Neuronal stem cell (in vitro differentiated cells): ENCODE results near the gene PSMD1.
"Not testable (repeated sequence)": the region's sequence is repeated elsewhere in the genome, so short reads cannot be mapped to it uniquely, and the experiment has no call there.

Source experiments
- DNase-seq: peaks from one replicate; pipeline ENCODE4 v3.0.0-alpha.2; 2013; ENCODE audit warnings: low spot score
- H2AFZ ChIP-seq: one replicate; pipeline ENCODE4 v1.6.1; 2013; ENCODE audit warnings: mild to moderate bottlenecking, low read length, inconsistent platforms
- H2AK5ac ChIP-seq: 2 replicates; pipeline ENCODE4 v1.6.1; 2013; ENCODE audit warnings: low read depth, mild to moderate bottlenecking, inconsistent platforms, low read length, moderate library complexity, mixed read lengths
- H2BK120ac ChIP-seq: 2 replicates; pipeline ENCODE4 v1.6.1; 2013; ENCODE audit warnings: low read depth, mild to moderate bottlenecking, inconsistent platforms, low read length, moderate library complexity, mixed read lengths
- H2BK12ac ChIP-seq: one replicate; pipeline ENCODE4 v1.6.1; 2013; ENCODE audit warnings: low read length, inconsistent platforms
- H2BK15ac ChIP-seq: 2 replicates; pipeline ENCODE4 v1.6.1; 2013; ENCODE audit warnings: mild to moderate bottlenecking, low read length, inconsistent platforms, mixed read lengths
- H2BK5ac ChIP-seq: one replicate; pipeline ENCODE4 v1.6.1; 2013; ENCODE audit warnings: inconsistent platforms, mild to moderate bottlenecking, low read length, moderate library complexity
- H3K14ac ChIP-seq: one replicate; pipeline ENCODE4 v1.6.1; 2013; ENCODE audit warnings: low read length, inconsistent platforms
- H3K18ac ChIP-seq: 2 replicates; pipeline ENCODE4 v1.6.1; 2013; ENCODE audit warnings: low read length, inconsistent platforms
- H3K23ac ChIP-seq: 2 replicates; pipeline ENCODE4 v1.6.1; 2013; ENCODE audit warnings: low read depth, mild to moderate bottlenecking, mixed read lengths, low read length, inconsistent platforms; ENCODE audit not compliant: poor library complexity
- H3K27ac ChIP-seq: replicated peaks from 3 replicates; pipeline ENCODE4 v1.5.1; 2013; ENCODE audit warnings: low read length, inconsistent platforms
- H3K27me3 ChIP-seq, 3 experiments: 2 replicates each; pipeline ENCODE4 v1.6.1; 2013; ENCODE audit warnings: low read length in 3 of 3, mild to moderate bottlenecking in 2 of 3, inconsistent platforms in 1 of 3, low read depth in 1 of 3, mixed read lengths in 1 of 3, moderate library complexity in 1 of 3; ENCODE audit not compliant: control insufficient read depth in 3 of 3, insufficient read depth in 3 of 3
- H3K36me3 ChIP-seq, 2 donors: replicated peaks in 1 of 2; 2 replicates each; pipeline ENCODE4 v1.6.1; 2013; ENCODE audit warnings: low read length in 2 of 2; ENCODE audit not compliant: control insufficient read depth in 2 of 2, insufficient read depth in 2 of 2
- H3K4ac ChIP-seq: 2 replicates; pipeline ENCODE4 v1.6.1; 2013; ENCODE audit warnings: inconsistent platforms, mild to moderate bottlenecking, low read length, moderate library complexity
- H3K4me1 ChIP-seq, 2 donors: 1 replicate in 1 of 2; 2 replicates in 1 of 2; pipeline ENCODE4 v1.6.1; 2013; ENCODE audit warnings: low read length in 2 of 2, low read depth in 1 of 2; ENCODE audit not compliant: control insufficient read depth in 2 of 2, insufficient read depth in 1 of 2
- H3K4me2 ChIP-seq: one replicate; pipeline ENCODE4 v1.6.1; 2013; ENCODE audit warnings: mild to moderate bottlenecking, low read length, inconsistent platforms; ENCODE audit not compliant: insufficient read depth, poor library complexity, severe bottlenecking
- H3K4me3 ChIP-seq, 2 donors: 2 replicates each; pipeline ENCODE4 v1.5.1; 2013; ENCODE audit warnings: low read length in 2 of 2, mild to moderate bottlenecking in 2 of 2, inconsistent platforms in 1 of 2, moderate library complexity in 1 of 2
- H3K79me1 ChIP-seq: one replicate; pipeline ENCODE4 v1.6.1; 2013; ENCODE audit warnings: low read depth, mild to moderate bottlenecking, inconsistent platforms, low read length, moderate library complexity
- H3K9ac ChIP-seq: one replicate; pipeline ENCODE4 v1.6.1; 2013; ENCODE audit warnings: mild to moderate bottlenecking, low read depth, low read length, inconsistent platforms; ENCODE audit not compliant: poor library complexity
- H3K9me3 ChIP-seq, 2 donors: replicated peaks in 1 of 2; 2 replicates each; pipeline versions ENCODE3 to v1.6.1; 2013; ENCODE audit warnings: low read length in 2 of 2, mild to moderate bottlenecking in 2 of 2, inconsistent platforms in 1 of 2, low read depth in 1 of 2, mixed read lengths in 1 of 2, moderate library complexity in 1 of 2; ENCODE audit not compliant: control insufficient read depth in 2 of 2, insufficient read depth in 1 of 2
- H4K8ac ChIP-seq: one replicate; pipeline ENCODE4 v1.6.1; 2013; ENCODE audit warnings: low read depth, mild to moderate bottlenecking, inconsistent platforms, low read length, moderate library complexity
- H4K91ac ChIP-seq: one replicate; pipeline ENCODE4 v1.6.1; 2013; ENCODE audit warnings: low read length, low read depth, mild to moderate bottlenecking, inconsistent platforms; ENCODE audit not compliant: poor library complexity
- WGBS, 2 donors: extraction: QIAGEN DNeasy Blood & Tissue Kit; methylation state at CpG; one replicate each; pipeline ENCODE4 v1.1.7; 2013; ENCODE audit warnings: missing lambda C conversion rate in 2 of 2, mixed read lengths in 1 of 2; ENCODE audit not compliant: insufficient read length in 2 of 2, insufficient replicate concordance in 1 of 2; ENCODE audit errors: extremely low coverage in 2 of 2; 5-methylcytosine and 5-hydroxymethylcytosine counted together

The PSMD1 gene

GRCh38 chr2:231065966-231066365 is 9.3 kb downstream of the PSMD1 start:
- Histone ChIP-seq H2AK5ac (no peak overlapping the region), H3K23ac (no peak overlapping the region), H2AFZ (no peak overlapping the region), H3K14ac (no peak overlapping the region), H3K79me1 (no peaks in the 10 kb centered on the region), H2BK15ac (no peak overlapping the region), H3K4me2 (no peak overlapping the region), H3K9me3 (no peaks in the 10 kb centered on the region), H3K4me1 (no peaks in the 10 kb centered on the region), H3K36me3 (peaks cover 20 to 97% of the 10 kb centered on the region in 2 donors), H3K27ac (no peak overlapping the region), H3K4me3 (no peak overlapping the region), H2BK120ac (no peak overlapping the region), H3K27me3 (no peaks in the 10 kb centered on the region), H3K18ac (no peak overlapping the region), H2BK5ac (no peak overlapping the region), H3K9ac (no peak overlapping the region), H3K4ac (no peak overlapping the region), H2BK12ac (no peak overlapping the region), H4K8ac (no peak overlapping the region), H4K91ac (no peak overlapping the region)
- DNase-seq = no peak
- no CpG with 5 or more reads among the region's 1 CpG for WGBS, 2 donors

- not testable (repeated sequence) for H3K14ac ChIP-seq, H3K9ac ChIP-seq, H4K91ac ChIP-seq, H2BK5ac ChIP-seq, H2AFZ ChIP-seq, H3K4me3 ChIP-seq, H2BK15ac ChIP-seq, H3K27me3 ChIP-seq, H3K23ac ChIP-seq, H3K4ac ChIP-seq, H3K4me2 ChIP-seq, H3K27ac ChIP-seq, H4K8ac ChIP-seq, DNase-seq, H2BK120ac ChIP-seq, H3K18ac ChIP-seq, H3K79me1 ChIP-seq, H3K9me3 ChIP-seq, H2AK5ac ChIP-seq, H2BK12ac ChIP-seq, H3K4me1 ChIP-seq
- peaks cover 20 to 97% of the 10 kb centered on the region in 2 donors for H3K36me3 ChIP-seq
- no CpG with 5 or more reads among the region's 8 CpGs for WGBS, 2 donors
Measured at GRCh38 chr2:231067531-231067930, 10.9 kb downstream of the PSMD1 start.

- H3K9me3 ChIP-seq = no peaks in the 10 kb centered on the region
- H2BK15ac ChIP-seq = no peak overlapping the region
- no peak for DNase-seq
- H3K23ac ChIP-seq = no peak overlapping the region
- no peak overlapping the region for H3K27ac ChIP-seq
- H2AFZ ChIP-seq = no peak overlapping the region
- H2BK5ac ChIP-seq = no peak overlapping the region
- H3K27me3 ChIP-seq = no peaks in the 10 kb centered on the region
- no peak overlapping the region for H3K4me2 ChIP-seq
- H3K36me3 ChIP-seq = peaks cover 21 to 97% of the 10 kb centered on the region in 2 donors
- H3K14ac ChIP-seq = no peak overlapping the region
- no peak overlapping the region for H2BK120ac ChIP-seq
- no peaks in the 10 kb centered on the region for H3K79me1 ChIP-seq
- no peak overlapping the region for H3K9ac ChIP-seq
- H3K18ac ChIP-seq = no peak overlapping the region
- WGBS, 2 donors = no CpG with 5 or more reads among the region's 5 CpGs
- H2AK5ac ChIP-seq = no peak overlapping the region
- H3K4ac ChIP-seq = no peak overlapping the region
- no peak overlapping the region for H4K8ac ChIP-seq
- H4K91ac ChIP-seq = no peak overlapping the region
- H3K4me1 ChIP-seq = no peaks in the 10 kb centered on the region
- no peak overlapping the region for H3K4me3 ChIP-seq
- no peak overlapping the region for H2BK12ac ChIP-seq
Measured at GRCh38 chr2:231068525-231069222, 12.0 kb downstream of the PSMD1 start.

- Histone ChIP-seq H4K8ac (no peak overlapping the region), H3K18ac (no peak overlapping the region), H3K4me2 (no peak overlapping the region), H3K9ac (no peak overlapping the region), H3K4me1 (no peaks in the 10 kb centered on the region), H3K36me3 (peaks cover 18 to 96% of the 10 kb centered on the region in 2 donors), H3K27ac (no peak overlapping the region), H3K27me3 (no peaks in the 10 kb centered on the region), H4K91ac (no peak overlapping the region), H3K4ac (no peak overlapping the region), H2BK12ac (no peak overlapping the region), H3K79me1 (no peaks in the 10 kb centered on the region), H2AFZ (no peak overlapping the region), H2AK5ac (no peak overlapping the region), H2BK120ac (no peak overlapping the region), H3K9me3 (no peaks in the 10 kb centered on the region), H3K23ac (no peak overlapping the region), H3K14ac (no peak overlapping the region), H2BK15ac (no peak overlapping the region), H2BK5ac (no peak overlapping the region), H3K4me3 (no peak overlapping the region)
- no peak for DNase-seq
- WGBS, 2 donors = no CpG with 5 or more reads among the region's 1 CpG
Measured at GRCh38 chr2:231069379-231070054, 12.8 kb downstream of the PSMD1 start.
